ENCODE measurements around the gene MKRN1.

DNA sequence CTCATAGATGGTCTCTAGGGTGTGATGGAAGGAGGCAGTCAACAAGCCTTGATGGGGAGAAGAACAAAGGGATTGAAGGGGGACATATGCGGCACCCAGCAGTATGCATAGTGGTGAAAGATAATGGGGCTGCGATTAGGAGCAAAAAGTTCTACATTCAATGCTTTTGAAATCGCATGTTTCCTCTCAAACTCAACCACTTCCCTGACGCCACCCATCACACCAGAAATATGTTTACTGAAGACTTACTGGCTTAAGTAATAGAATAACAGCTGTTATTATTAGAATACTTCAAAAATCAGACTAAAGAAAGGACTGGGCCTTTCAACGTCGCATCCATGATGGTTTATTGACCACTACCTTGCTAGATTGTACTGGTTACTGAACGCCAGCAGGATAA is 31.5 kb downstream of the MKRN1 start:
- TF ChIP-seq, protein P1, sequence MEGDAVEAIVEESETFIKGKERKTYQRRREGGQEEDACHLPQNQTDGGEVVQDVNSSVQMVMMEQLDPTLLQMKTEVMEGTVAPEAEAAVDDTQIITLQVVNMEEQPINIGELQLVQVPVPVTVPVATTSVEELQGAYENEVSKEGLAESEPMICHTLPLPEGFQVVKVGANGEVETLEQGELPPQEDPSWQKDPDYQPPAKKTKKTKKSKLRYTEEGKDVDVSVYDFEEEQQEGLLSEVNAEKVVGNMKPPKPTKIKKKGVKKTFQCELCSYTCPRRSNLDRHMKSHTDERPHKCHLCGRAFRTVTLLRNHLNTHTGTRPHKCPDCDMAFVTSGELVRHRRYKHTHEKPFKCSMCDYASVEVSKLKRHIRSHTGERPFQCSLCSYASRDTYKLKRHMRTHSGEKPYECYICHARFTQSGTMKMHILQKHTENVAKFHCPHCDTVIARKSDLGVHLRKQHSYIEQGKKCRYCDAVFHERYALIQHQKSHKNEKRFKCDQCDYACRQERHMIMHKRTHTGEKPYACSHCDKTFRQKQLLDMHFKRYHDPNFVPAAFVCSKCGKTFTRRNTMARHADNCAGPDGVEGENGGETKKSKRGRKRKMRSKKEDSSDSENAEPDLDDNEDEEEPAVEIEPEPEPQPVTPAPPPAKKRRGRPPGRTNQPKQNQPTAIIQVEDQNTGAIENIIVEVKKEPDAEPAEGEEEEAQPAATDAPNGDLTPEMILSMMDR (IDR thresholded peaks at IDR 0.05), result no peak
- no peak for TF ChIP-seq POLR2A (IDR thresholded peaks at IDR 0.05)
